PC-3 (cell line): ENCODE data around the gene MACROD2.

Source experiments
- EZH2 ChIP-seq: fragments of 300-600 bp; sonication (generic); IDR thresholded peaks from one replicate; pipeline ENCODE4 v1.6.1; 2017; ENCODE audit warnings: antibody characterized with exemption, mild to moderate bottlenecking, low read length; ENCODE audit not compliant: unreplicated experiment
- TF ChIP-seq, protein P1 (sequence below): fragments of 300-600 bp; sonication (generic); conservative IDR thresholded peaks from 2 replicates; pipeline ENCODE4 v1.5.1; 2017; ENCODE audit warnings: antibody characterized with exemption, low read depth, mild to moderate bottlenecking, low read length

DNA sequence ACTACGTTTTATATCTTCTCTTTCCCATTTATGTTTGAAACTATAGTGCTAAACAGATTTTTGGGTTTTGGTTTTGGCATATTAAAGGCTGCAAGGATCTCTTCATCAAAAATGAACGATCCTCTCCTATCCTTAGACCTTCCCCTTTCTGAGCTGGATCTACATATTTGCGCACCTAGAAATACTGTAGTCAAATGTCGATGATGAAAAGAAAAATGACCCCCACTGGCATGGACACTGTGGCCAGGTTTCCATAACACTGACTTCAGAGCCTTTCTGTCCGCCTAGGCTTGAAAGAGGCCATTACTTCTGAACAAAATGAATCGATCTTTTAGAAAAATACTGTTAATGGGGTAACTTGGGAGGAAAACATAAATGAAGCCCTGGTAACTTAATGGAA, 336.3 kb downstream of the MACROD2 start:
- TF ChIP-seq, protein P1, sequence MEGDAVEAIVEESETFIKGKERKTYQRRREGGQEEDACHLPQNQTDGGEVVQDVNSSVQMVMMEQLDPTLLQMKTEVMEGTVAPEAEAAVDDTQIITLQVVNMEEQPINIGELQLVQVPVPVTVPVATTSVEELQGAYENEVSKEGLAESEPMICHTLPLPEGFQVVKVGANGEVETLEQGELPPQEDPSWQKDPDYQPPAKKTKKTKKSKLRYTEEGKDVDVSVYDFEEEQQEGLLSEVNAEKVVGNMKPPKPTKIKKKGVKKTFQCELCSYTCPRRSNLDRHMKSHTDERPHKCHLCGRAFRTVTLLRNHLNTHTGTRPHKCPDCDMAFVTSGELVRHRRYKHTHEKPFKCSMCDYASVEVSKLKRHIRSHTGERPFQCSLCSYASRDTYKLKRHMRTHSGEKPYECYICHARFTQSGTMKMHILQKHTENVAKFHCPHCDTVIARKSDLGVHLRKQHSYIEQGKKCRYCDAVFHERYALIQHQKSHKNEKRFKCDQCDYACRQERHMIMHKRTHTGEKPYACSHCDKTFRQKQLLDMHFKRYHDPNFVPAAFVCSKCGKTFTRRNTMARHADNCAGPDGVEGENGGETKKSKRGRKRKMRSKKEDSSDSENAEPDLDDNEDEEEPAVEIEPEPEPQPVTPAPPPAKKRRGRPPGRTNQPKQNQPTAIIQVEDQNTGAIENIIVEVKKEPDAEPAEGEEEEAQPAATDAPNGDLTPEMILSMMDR, result no peak
- TF ChIP-seq EZH2, result no peak
